Stimulated activated CD4-positive, alpha-beta T cell treated with anti-CD3 and anti-CD28 coated beads, Interleukin-15, amount 100 ng/mL, for 1 hour (primary cell): Measurements from ENCODE around the gene PDXP.
A peak's percentile ranks its signal among the peaks of the same experiment; 100 is the strongest.

Experiments used
- DNase-seq, 2 donors: peaks; one replicate each; pipeline ENCODE4 v3.0.0-alpha.2; 2020; ENCODE audit warnings: low read depth in 1 of 2, low spot score in 1 of 2

The PDXP gene

DNA sequence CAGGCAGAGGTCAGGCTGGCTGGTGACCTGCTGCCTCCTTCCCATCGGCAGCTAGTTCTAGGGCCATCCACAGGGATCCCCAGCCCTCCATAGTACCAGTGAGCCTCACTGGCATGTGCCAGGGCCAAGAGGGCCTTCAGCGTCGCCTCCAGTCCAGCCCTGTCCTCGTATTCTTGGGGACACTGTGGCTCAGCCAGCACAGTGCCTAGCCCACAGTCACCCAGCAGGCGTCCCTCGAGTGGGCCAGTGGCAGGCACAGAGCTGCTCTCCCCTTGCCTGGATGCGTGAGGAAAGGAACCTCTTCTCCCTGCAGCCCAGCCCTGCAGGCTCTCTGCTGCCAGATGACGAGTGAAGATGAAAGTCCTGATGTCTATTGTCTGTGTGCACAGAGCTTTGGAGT is 29.7 kb upstream of the PDXP start:
- no peak for DNase-seq

DNA sequence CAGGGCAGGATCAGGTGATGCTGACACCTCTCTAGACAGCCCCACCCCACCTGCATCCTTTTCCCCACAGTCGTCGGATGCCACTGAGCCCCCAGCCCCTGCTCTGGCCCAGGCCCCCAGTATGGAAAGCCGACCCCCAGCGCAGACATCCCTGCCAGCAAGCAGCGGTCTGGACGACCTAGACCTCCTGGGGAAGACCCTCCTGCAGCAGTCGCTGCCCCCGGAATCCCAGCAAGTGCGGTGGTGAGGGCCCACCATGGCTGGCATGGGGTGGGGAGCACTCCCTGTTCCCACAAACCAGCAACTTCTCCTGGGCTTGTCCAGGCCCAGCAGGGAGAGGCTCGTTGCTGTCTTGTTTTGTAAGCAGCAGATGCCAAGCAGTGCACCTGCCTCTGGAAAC is 28.6 kb upstream of the PDXP start:
- no peak for DNase-seq

DNA sequence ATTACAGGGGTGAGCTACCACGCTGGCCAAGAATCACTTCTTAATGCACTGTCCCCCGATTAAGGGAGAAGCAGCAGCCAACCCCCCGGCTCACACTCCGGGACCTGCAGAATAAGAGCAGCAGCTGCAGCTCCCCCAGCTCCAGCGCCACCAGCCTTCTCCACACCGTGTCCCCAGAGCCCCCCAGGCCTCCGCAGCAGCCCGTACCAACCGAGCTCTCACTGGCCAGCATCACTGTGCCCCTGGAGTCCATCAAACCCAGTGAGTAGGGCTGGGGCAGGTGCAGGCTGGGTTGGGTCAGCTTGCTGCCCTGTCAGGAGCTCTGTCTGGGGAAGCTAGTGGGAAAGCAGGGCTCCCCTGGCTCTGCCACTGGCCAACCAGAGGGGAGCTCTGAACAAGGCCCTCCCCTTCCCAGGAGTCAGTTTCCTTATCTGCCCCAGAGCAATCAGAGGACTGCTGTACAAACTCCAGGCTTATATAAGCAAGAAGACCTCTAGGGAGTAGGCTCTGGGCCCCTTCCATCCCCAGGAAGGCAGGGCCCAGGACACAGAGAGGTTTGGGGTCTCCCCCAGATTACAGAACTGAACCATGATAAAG is 27.6 kb upstream of the PDXP start:
- DNase-seq = no peak

DNA sequence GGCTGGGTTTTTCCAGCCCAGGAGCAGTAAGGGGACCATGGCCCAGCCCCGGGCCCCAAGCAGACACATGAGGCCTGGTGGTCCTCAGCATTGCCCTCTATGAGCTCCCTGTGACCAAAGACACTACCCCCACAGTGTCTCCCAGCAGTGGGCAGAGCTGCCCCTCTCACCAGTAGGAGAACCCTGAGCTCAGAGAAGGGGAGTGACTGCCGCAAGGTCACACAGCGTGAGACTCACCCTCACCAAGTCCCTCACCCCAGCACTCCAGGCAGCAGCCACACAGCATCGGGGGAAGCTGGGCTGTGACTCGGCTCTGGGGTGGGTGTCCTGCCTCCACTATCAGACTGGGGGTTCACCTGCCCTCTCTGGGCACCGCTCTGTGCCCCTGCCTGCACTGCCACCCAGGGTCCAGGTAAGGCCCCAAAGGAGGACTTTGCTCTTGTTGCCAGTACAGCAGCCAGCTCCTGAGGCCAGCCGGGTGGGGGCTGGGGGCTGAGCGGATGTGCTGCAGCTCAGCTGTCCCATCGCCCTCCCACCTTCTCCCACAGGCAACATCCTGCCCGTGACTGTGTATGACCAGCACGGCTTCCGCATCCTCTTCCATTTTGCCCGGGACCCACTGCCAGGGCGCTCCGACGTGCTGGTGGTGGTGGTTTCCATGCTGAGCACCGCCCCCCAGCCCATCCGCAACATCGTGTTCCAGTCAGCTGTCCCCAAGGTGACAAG is 26.9 kb upstream of the PDXP start:
- no peak for DNase-seq

DNA sequence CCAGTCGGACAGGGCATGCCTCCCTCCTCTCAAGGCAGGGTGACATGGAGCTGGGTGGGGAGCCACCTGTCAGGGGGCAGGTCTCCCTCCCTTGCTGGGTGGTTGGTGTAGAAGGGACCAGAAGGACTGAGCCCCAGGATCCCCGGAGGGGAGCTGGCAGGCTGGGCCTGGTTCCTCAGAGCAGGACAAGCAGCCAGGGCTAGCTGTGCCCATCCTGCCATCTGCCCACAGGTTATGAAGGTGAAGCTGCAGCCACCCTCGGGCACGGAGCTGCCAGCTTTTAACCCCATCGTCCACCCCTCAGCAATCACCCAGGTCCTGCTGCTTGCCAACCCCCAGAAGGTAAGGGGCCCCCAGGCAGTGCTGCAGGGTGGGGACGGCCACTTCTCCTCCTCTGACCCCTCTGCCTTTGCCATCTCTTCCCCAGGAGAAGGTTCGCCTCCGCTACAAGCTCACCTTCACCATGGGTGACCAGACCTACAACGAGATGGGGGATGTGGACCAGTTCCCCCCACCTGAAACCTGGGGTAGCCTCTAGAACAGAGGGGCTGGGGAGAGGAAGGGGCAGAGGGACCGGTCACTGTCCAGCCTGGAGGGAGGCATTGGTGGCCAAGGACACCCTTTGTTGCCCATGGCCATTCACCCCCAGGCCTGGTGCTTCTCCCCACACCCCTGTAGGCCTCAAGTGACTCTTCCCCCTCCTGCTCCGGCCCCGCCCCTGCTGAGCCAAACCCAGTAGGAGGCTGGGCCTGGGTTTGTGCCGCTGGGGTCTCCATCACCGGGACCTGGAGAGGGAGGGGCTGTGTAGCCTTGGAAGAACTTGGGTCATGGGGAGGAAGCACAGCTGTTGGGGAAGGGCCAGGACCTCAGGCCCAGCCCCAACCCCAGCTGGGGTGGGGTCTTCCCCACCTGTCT is 26.1 kb upstream of the PDXP start:
- DNase-seq = no peak

DNA sequence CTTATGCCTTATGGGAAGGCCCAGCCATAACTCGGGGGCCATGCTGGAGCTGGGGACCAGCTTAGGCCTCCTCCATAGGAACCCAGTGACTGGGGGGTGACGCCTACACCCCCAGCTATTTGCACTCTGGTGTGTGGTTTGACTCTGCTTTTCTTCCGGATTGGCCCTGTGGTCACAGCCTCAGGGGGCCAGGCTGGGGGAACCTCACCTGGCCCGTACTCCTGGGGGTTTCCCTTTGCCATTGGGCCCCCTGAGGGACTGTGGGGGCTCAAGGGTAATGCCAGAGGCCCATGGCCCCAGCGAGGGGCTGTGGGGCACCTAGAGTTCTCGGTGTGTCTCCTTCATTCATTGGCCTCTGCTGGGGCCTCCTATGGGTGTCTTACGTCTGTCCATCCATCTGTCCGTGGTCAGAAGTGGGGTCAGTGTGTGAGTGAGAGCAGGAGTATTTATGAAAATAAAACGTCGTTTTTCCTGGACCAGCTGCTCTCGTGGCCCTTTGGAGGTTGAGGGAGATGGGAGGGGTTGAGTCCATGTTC is 25.4 kb upstream of the PDXP start:
- DNase-seq = no peak

DNA sequence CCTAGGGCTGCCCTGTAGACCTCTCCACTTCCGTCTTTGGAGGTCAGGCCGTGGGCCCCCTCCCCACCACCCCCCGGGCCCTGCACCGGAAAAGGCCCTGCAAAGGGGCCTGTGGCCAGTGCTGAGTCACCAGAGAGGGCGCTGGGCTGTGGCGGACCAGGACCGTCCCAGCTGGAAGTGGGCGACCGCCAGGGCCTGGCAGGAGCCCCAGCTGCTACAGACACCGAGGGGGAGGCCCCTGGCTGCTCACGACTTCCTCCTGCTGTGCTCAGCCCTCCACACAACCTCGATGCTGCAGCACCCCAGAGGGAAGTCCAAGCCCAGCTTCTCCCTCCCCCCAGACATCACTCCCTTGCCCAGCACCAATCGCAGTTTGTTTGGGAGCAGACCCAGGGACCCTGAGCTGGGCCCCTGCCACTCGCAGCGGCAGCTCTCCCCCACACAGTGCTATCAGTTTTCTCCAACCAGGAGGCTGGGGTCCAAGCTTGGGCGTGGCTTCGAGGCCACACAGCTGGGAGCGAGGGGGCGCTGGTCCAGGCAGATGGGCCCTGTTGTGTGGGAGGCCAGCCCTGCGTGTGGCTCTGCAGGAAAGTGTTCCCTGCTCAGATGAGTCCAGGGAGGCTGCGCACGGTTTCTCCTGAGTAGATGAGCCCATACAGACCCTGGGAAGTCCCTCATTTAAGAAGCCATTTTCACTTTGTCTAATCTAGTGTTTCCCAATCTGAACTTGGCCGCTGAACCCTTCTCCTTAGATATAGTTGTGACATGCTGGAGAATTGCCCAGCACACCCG is 24.7 kb upstream of the PDXP start:
- no peak for DNase-seq

DNA sequence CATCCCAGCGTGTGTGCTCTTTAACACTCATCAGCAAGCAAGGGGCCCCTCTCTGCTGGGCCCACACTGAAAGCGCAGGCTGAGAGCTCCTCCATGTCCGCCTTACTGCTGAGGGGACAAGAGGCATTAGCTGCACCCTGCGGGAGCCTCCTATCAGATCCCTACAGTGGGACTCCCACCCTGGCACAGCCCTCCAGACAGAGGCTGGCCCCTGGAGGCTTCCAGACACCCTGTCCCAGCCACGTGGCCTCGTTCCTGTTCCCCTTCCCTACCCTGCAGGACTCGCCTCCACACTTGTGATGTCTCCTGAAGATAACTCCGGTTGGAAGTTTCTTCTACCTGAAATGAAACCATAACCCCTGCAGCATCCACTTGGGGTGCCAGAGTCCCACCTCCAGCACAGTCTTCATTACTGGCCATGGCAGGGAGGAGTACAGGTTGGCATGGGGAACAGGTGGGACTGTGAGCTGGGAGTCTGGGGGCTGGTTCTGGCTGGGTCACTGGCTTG is 24.1 kb upstream of the PDXP start:
- no peak for DNase-seq

DNA sequence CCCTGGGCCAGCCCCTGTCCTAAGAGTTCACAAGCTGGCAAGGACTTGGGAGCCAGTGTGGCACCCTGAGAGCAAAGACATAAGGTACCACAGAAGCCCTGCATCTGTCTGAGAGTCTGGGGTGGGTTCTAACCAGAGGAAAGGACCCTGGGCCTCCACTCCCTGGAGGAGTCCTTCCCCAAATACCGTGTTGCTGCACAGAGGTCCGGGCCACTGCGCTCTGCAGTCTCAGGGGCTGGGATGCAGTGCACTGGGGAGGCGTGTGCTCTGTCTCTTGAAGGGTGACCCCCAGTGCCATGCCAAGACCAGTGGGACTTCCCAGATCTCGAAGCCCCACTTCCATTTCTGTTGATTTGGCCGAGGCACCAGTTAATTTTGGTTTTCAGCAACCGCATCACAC is 23.4 kb upstream of the PDXP start:
- DNase-seq = no peak

DNA sequence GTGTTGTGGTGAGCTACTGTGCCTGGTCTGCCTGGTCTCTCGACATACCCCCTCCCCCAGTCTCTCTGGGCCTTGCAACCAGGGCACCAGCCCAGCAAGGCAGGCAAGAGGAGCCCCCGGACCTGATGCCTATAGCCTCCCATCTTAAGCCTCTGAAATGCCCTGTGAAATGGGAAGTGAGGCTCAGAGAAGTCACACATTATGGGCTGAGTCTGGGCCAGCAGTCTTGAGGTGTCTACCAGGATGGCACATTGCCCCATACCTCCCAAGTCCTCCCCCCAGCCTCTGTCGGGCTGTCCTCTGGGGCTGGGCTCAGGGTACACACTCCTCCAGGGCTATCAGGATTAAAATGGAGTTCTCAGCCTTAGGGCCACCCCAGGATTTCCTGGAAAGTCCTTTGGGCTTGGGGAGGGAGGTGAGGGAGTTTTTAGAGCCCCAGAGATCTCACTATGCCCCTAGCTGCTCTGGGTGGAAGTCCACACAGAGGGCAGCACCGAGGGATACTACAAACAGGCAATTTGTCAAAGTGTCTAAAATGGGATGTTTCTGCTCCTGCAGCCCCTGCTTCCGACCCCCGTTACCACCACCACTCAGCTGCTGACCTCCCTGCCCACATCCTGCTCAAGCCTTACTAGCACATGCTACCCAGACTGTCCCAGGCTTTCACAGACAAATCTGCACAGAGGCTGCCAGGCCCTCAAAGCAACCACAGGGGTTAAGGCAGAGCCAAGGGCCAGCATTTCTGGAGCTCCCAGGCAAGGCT is 22.2 kb upstream of the PDXP start:
- DNase-seq = no peak

DNA sequence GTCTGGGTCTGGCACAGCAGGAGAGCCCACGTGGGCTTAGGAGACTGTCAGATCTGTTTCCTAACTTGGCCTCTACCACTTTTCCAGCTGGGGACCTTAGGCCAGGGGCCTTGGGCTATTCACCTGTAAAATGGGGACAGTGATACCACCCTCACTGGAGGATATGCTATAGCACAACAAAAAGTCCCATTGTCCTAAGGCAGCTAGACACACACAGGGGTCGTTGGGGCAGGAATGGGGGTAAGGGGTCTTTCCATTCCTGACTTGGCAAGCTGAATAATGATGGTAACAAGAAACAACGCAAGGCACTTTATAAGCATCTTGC is 21.6 kb upstream of the PDXP start:
- no peak for DNase-seq

DNA sequence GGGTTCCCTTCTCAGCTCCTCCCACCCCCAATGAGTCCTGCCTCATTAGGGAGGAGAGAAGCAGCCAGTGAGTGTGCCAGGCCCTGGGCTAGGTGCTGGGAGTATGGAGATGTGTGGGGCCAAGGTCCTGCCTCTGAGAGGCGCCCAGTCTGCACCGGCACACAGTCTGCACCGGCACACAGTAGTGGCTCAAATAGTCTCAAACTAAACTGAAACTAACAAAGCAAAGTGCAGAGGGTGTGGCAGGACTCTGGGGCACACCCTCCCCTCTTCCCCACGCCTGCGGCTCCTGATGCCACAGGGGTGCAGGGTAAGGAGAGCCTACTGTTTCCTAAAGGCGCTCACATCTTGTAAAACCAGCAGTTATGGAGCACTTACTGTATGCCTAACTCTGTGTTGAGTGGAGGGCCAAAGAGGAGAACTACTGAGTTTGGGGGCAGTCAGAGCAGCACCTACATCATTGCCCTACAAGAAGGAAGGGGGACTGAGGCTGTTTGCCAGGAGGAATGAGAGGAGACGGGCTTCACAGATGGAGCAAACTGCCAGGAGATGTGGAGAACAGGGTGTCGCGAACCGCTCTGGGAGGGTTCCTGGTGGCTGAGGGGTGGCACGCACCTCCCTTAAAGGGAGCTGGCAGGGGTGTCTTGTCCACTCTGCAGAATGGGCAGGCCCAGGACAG is 20.0 kb upstream of the PDXP start:
- DNase-seq = no peak

DNA sequence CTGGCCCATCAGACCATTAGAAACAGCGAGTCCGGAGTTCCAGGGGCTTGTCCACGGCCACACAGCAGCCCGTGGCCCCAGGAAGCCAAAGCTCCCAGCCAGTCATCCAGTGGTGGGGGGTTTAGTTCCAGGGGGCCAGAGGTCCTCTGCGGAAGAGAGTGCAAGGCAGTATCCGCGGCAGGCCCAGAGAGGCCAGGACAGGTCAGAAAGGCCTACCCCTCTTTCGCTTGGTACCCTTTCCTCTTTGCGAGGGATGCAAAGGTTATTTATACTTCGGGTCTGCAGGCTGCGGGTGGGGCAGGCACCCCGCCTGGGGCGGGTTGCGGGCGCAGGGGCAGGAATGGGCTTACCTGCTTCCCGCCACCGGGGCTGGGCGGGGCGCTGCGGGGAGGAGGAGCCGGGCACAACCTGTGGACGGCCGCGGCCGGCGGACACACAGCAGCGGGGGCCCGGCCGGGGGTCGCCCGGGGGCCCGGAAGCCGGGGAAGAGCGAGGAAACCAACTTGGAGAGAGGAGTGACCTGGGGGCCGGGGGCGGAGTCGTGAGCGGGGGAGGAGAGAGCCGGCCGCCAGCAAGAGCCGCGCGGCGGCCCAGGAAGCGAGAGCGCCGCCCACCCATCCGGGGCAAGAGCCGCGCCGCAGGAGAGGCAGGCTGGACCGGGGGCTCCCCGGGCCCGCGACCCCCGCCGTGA is 19.3 kb upstream of the PDXP start, which contains the start of gene SH3BP1:
TSS of gene SH3BP1 (plus strand) at position 600 of the 691 bp plus-strand sequence. CDS start 119 bp downstream, outside the sequence.
- peak; percentile 23 to 46 for DNase-seq

DNA sequence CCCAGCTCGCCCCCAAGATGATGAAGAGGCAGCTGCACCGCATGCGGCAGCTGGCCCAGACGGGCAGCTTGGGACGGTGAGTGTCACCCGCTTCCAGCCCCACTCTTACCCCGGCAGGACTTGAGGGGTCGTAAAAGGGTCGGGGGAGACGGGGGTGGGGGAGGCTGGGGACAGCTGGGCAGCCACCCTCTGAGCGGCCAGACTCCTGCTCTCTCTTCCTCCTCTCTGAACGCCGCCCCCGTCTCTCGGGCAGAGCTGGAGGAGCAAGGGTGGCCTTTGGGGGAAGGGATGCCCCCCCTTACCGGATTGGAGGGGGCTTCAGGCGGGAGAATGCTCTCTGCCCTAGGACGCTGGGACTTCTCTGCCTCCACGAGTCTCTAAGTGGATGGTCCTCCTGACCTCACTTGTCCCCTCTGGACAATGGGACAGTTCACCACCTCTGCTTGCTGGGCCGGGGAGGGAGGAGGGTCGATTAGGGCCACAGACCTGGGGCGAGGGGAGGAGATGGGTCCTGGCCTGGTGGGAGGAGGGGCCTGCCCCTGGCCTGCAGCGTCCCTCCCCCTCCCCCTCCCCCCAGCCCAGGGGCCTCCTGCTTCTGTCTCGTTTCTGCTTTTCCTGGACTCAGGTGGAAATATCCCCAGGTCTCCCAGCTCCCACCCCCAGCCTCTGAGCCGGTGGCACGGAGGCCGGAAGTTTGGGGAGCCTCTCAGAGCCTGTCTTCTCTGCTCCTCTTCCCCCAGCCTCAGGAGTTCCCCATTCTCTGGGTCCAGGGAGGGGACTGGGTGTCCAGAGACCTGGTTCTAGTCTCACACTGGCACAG is 18.5 kb upstream of the PDXP start:
- no peak for DNase-seq

DNA sequence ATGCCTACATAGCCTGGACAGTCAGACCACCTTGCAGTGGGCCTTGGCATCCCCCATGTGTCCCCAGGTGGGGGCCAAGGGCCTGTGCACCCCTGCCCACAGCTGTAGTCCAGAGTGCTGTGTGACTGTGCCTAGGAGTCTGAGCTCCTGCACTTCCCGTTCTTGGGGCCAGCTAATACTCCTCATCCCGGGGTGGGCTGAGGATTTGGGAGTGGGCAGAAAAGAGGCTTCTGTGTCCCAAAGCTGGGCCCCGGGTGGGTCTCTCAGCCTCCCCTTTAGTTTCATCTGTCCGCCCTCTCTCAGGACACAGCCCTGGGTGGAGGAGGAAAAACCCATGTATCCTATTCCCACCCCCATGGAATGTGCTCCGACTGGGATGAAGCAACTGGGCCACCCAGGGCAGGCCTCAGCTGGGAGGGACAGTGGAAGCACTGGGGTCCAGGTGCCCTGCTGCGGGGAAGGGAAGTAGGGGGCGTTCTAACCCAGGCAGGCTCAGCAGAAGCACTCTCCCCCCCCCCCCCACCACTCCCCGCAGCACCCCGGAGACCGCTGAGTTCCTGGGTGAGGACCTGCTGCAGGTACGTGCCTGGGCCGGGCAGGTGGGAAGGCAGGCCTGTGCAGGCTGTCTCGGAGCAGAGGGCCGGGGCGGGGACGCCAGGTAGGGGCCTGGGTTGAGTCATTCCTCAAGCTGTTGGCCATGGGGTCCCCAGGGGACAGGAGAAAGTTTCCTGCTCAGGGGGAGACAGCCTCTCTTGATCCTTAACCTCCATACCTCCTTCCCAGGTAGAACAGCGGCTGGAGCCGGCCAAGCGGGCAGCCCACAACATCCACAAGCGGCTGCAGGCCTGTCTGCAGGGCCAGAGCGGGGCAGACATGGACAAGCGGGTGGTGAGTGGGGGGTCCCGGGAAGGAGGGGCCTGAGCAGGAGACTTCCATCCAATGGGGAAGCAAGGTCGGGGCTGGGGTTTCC is 17.6 kb upstream of the PDXP start:
- no peak for DNase-seq

DNA sequence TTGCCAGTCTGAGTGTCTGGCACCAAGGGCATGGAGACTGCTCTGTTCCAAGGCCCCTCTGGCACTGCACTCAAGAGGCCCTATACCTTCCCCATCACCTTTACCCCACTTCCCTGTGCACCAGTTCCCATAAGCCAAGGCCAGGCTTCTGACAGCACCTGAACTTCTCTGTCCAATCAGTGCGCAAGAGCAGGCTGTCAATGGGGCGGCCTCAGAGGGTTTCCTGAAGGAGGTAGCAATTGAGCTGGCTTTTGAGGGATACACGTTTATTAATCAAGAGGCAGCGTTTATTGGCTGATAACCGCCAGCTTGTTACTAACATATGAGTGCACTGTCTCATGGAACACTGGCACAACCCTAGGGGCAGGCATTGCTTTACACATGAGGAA is 17.0 kb upstream of the PDXP start:
- no peak for DNase-seq
